ENCODE results near the gene DFFB.

Gene DFFB

GRCh38 chr1:3831689-3832088, 25.6 kb upstream of the DFFB start:
- no peak for DNase-seq (ENCODE audit: low read depth, low spot score)

- no peak for DNase-seq (ENCODE audit: low read depth, low spot score)
Measured at GRCh38 chr1:3834701-3835100, 22.6 kb upstream of the DFFB start.

GRCh38 chr1:3836421-3836820, 20.9 kb upstream of the DFFB start:
- DNase-seq (ENCODE audit: low read depth, low spot score), result no peak

- no peak for DNase-seq (ENCODE audit: low read depth, low spot score)
Measured at GRCh38 chr1:3837200-3837599, 20.1 kb upstream of the DFFB start.

- DNase-seq (ENCODE audit: low read depth, low spot score), result no peak
Measured at GRCh38 chr1:3837685-3838084, 19.6 kb upstream of the DFFB start.

GRCh38 chr1:3838788-3839187, 18.5 kb upstream of the DFFB start:
- DNase-seq (ENCODE audit: low read depth, low spot score), result no peak

- no peak for DNase-seq (ENCODE audit: low read depth, low spot score)
Measured at GRCh38 chr1:3841491-3841890, 15.8 kb upstream of the DFFB start.

- no peak for DNase-seq (ENCODE audit: low read depth, low spot score)
Measured at GRCh38 chr1:3842912-3843311, 14.4 kb upstream of the DFFB start.

- no peak for DNase-seq (ENCODE audit: low read depth, low spot score)
Measured at GRCh38 chr1:3846541-3846940, 10.7 kb upstream of the DFFB start.

GRCh38 chr1:3847081-3847480, 10.2 kb upstream of the DFFB start:
- no peak for DNase-seq (ENCODE audit: low read depth, low spot score)

- no peak for DNase-seq (ENCODE audit: low read depth, low spot score)
Measured at GRCh38 chr1:3850857-3851256, 6.4 kb upstream of the DFFB start.

GRCh38 chr1:3851292-3851691, 6.0 kb upstream of the DFFB start:
- no peak for DNase-seq (ENCODE audit: low read depth, low spot score)

- DNase-seq (ENCODE audit: low read depth, low spot score), result no peak
Measured at GRCh38 chr1:3852091-3852490, 5.2 kb upstream of the DFFB start.

- no peak for DNase-seq (ENCODE audit: low read depth, low spot score)
Measured at GRCh38 chr1:3852711-3853485, 4.4 kb upstream of the DFFB start.

- DNase-seq (ENCODE audit: low read depth, low spot score), result no peak
Measured at GRCh38 chr1:3857791-3858129, 484 bp downstream of the DFFB start.

- DNase-seq (ENCODE audit: low read depth, low spot score), result no peak
Measured at GRCh38 chr1:3858231-3858981, 1.1 kb downstream of the DFFB start.

- no peak for DNase-seq (ENCODE audit: low read depth, low spot score)
Measured at GRCh38 chr1:3863231-3863935, 6.1 kb downstream of the DFFB start.

- no peak for DNase-seq (ENCODE audit: low read depth, low spot score)
Measured at GRCh38 chr1:3864884-3865283, 7.6 kb downstream of the DFFB start.

- no peak for DNase-seq (ENCODE audit: low read depth, low spot score)
Measured at GRCh38 chr1:3865606-3866160, 8.4 kb downstream of the DFFB start.

- no peak for DNase-seq (ENCODE audit: low read depth, low spot score)
Measured at GRCh38 chr1:3868464-3869006, 11.3 kb downstream of the DFFB start.

GRCh38 chr1:3869751-3870301, 12.6 kb downstream of the DFFB start:
- DNase-seq (ENCODE audit: low read depth, low spot score), result no peak

- DNase-seq (ENCODE audit: low read depth, low spot score), result no peak
Measured at GRCh38 chr1:3871451-3871805, 14.2 kb downstream of the DFFB start.

Data from brain pericyte (primary cell).